Activated CD4-positive, alpha-beta memory T cell treated with anti-CD3 and anti-CD28 coated beads, Interleukin-2, amount 10 ng/mL, durations not matched to agents 7 days and 5 days (primary cell): ENCODE data around the gene UGT1A9. TPM values are rescaled to one million over a fixed set of nuclear protein-coding genes. Genes with fewer than 3 reads are reported as not detected.
"Not testable (repeated sequence)": the region's sequence is repeated elsewhere in the genome, so short reads cannot be mapped to it uniquely, and the experiment has no call there.

Experiments
- CTCF ChIA-PET: fragments of 350-600 bp; sonication (Branson Sonifier 250); formaldehyde crosslinking; loops from one replicate; lab custom pipeline; 2021; ENCODE audit warnings: antibody characterized with exemption, inconsistent platforms; lab: Charles Lee
- POLR2A ChIA-PET: fragments of 350-600 bp; sonication (Branson Sonifier 250); formaldehyde crosslinking; loops from one replicate; lab custom pipeline; 2021; ENCODE audit warnings: antibody characterized with exemption; lab: Charles Lee
- DNase-seq: peaks from one replicate; pipeline ENCODE4 v3.0.0-alpha.2; 2020
- H3K27ac Mint-ChIP-seq: one replicate; pipeline ENCODE4 v1.8.0; 2021; ENCODE audit warnings: mild to moderate bottlenecking, mixed read lengths
- H3K27me3 Mint-ChIP-seq: one replicate; pipeline ENCODE4 v1.8.0; 2021; ENCODE audit warnings: mixed read lengths
- H3K36me3 Mint-ChIP-seq: one replicate; pipeline ENCODE4 v1.8.0; 2021; ENCODE audit warnings: low read depth, mixed read lengths
- H3K4me1 Mint-ChIP-seq: one replicate; pipeline ENCODE4 v1.8.0; 2021; ENCODE audit warnings: mixed read lengths
- H3K4me3 Mint-ChIP-seq: one replicate; pipeline ENCODE4 v1.8.0; 2021; ENCODE audit warnings: mild to moderate bottlenecking, mixed read lengths
- H3K9me3 Mint-ChIP-seq: one replicate; pipeline ENCODE4 v1.8.0; 2021; ENCODE audit warnings: mixed read lengths
- total RNA-seq, 2 experiments: library from RNA; stranded (reverse); gene quantifications; one replicate each; pipeline ENCODE4 v1.2.3, GENCODE V29; 2021

UGT1A9 gene
- total RNA-seq, 2 experiments from 2014 or later = not detected

DNA sequence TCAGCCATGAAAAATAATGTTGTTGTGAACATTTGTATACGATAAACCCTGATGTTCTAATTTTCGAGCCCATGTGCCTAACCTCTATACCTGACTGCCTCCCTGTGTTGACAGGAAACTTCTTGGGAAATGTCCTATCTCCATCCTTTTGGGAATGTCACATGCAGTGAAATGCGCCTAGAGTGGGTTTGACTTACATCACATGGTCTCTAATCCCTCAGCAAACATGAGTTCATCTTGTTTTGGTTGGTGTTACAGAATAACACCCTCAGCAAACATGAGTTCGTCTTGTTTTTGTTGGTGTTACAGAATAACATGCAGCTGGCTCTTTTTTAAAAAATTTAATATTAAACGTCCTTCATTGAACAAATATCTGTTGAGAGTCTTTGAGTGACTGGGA lies 16.6 kb downstream of the UGT1A9 start:
- POLR2A ChIA-PET = no interaction called here

DNA sequence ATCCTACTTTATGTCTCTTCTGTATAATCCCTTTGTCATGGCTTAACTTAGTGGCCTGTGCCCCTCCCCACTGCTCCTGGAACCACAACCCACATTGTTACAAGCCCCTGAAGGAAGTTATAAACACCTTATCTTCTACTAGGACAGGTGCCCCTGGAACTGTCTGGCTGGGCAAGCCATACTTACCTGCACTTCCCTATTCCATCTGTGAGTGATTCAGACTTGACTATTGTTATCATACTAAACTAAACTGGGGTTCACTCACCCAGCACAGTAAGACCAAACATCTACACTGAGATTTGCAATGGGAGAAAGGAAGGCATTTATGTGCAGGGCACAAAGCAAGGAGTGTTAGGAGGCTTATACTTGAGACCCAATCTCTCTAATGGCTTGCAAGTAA lies 17.3 kb downstream of the UGT1A9 start:
- H3K36me3 Mint-ChIP-seq = no peaks in the 10 kb centered on the region
- no peak overlapping the region for H3K4me3 Mint-ChIP-seq
- CTCF ChIA-PET = no interaction called here
- POLR2A ChIA-PET = no interaction called here
- H3K27me3 Mint-ChIP-seq = peaks cover 19% of the 10 kb centered on the region
- H3K27ac Mint-ChIP-seq = no peak overlapping the region
- DNase-seq = no peak
- no peaks in the 10 kb centered on the region for H3K4me1 Mint-ChIP-seq
- no peaks in the 10 kb centered on the region for H3K9me3 Mint-ChIP-seq

More for the DNA sequence above, 16.6 kb downstream of the UGT1A9 start:
- H3K4me1 Mint-ChIP-seq = no peaks in the 10 kb centered on the region
- no peak for DNase-seq
- no peak overlapping the region for H3K4me3 Mint-ChIP-seq
- no peak overlapping the region for H3K27ac Mint-ChIP-seq
- no peaks in the 10 kb centered on the region for H3K36me3 Mint-ChIP-seq
- CTCF ChIA-PET = no interaction called here
- peaks cover 15% of the 10 kb centered on the region for H3K27me3 Mint-ChIP-seq
- no peaks in the 10 kb centered on the region for H3K9me3 Mint-ChIP-seq

GRCh38 chr2:233689501-233689900 lies 17.8 kb downstream of the UGT1A9 start:
- H3K4me3 Mint-ChIP-seq = no peak overlapping the region
- POLR2A ChIA-PET = no interaction called here

GRCh38 chr2:233690444-233690843 lies 18.7 kb downstream of the UGT1A9 start:
- no peaks in the 10 kb centered on the region for H3K4me1 Mint-ChIP-seq
- H3K27me3 Mint-ChIP-seq = peaks cover 16% of the 10 kb centered on the region
- ChIA-PET POLR2A (no interaction called here), CTCF (no interaction called here)
- H3K27ac Mint-ChIP-seq = no peak overlapping the region
- H3K9me3 Mint-ChIP-seq = no peaks in the 10 kb centered on the region
- H3K4me3 Mint-ChIP-seq = no peak overlapping the region
- no peak for DNase-seq
- no peaks in the 10 kb centered on the region for H3K36me3 Mint-ChIP-seq

More at GRCh38 chr2:233689501-233689900, 17.8 kb downstream of the UGT1A9 start:
- no peak overlapping the region for H3K27ac Mint-ChIP-seq
- no peaks in the 10 kb centered on the region for H3K36me3 Mint-ChIP-seq
- DNase-seq = no peak
- H3K9me3 Mint-ChIP-seq = no peaks in the 10 kb centered on the region
- H3K4me1 Mint-ChIP-seq = no peaks in the 10 kb centered on the region
- CTCF ChIA-PET = no interaction called here
- peaks cover 19% of the 10 kb centered on the region for H3K27me3 Mint-ChIP-seq

- no peak overlapping the region for H3K4me3 Mint-ChIP-seq
- ChIA-PET CTCF (no interaction called here), POLR2A (no interaction called here)
- H3K4me1 Mint-ChIP-seq = no peaks in the 10 kb centered on the region
- H3K36me3 Mint-ChIP-seq = no peaks in the 10 kb centered on the region
- no peak for DNase-seq
- no peaks in the 10 kb centered on the region for H3K9me3 Mint-ChIP-seq
- H3K27me3 Mint-ChIP-seq = peaks cover 17% of the 10 kb centered on the region
- H3K27ac Mint-ChIP-seq = no peak overlapping the region
Measured at GRCh38 chr2:233691443-233692433, 20.0 kb downstream of the UGT1A9 start.

- ChIA-PET POLR2A (no interaction called here), CTCF (no interaction called here)
- H3K4me1 Mint-ChIP-seq = no peaks in the 10 kb centered on the region
Measured at GRCh38 chr2:233692648-233693047, 20.9 kb downstream of the UGT1A9 start, which contains the start of gene UGT1A6. UGT1A6 (plus strand) TSS chr2:233692890; CDS start chr2:233693005, 115 bp downstream.

DNA sequence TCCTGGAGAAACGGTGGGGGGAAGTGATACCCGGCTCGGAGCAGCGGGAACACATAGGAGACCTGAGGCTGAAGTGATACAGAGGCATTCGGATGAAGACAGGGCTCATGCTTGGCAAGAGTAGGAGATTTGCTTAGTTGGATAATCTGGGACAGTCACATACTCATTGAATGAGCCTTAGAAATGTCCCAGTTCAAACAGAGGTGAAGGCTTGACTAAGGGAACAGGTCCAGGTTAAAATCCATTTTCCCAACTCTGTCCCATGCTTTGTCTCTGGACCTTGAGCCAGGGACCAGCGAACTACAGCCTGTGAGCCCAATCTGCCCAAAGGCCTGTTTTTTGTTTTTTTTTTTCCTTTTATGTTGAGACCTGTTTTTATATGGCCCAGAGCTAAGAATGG lies 22.3 kb downstream of the UGT1A9 start:
- Mint-ChIP-seq H3K4me3 (no peak overlapping the region), H3K27me3 (peaks cover 18% of the 10 kb centered on the region), H3K4me1 (no peaks in the 10 kb centered on the region), H3K36me3 (no peaks in the 10 kb centered on the region), H3K27ac (no peak overlapping the region), H3K9me3 (no peaks in the 10 kb centered on the region)
- ChIA-PET POLR2A (no interaction called here), CTCF (no interaction called here)
- DNase-seq = no peak

More at GRCh38 chr2:233692648-233693047, 20.9 kb downstream of the UGT1A9 start, which contains the start of gene UGT1A6:
- Mint-ChIP-seq H3K27ac (no peak within 1 kb of the TSS), H3K36me3 (no peaks in the 10 kb centered on the region), H3K9me3 (no peaks in the 10 kb centered on the region), H3K27me3 (peaks cover 24% of the 10 kb centered on the region), H3K4me3 (no peak within 1 kb of the TSS)
- no peak for DNase-seq

DNA sequence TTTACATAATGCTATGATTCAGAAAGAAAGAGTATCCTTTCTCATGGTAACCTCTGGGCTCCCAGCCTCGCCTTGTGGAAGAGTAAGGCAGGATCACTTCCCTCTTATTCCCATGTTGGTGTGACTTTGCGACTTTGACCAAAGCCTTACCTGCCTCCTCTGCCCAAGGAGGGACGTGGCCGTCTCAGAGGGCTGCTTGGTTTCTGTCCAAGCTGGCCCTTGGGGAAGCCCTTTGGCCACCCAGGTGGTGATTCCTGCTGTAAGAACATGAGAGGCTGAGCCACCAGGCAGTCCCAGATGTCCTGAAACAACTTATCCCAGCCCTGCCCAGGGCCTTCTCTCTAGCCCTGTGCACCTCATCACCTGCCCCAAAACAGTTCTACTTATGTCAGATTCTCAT lies 27.0 kb downstream of the UGT1A9 start:
- Mint-ChIP-seq H3K27ac (no peak overlapping the region), H3K4me3 (no peak overlapping the region), H3K27me3 (peaks cover 24% of the 10 kb centered on the region), H3K9me3 (no peaks in the 10 kb centered on the region), H3K36me3 (no peaks in the 10 kb centered on the region), H3K4me1 (no peaks in the 10 kb centered on the region)
- no peak for DNase-seq
- CTCF ChIA-PET = no interaction called here
- POLR2A ChIA-PET = no interaction called here

- no peak for DNase-seq
- no peaks in the 10 kb centered on the region for H3K9me3 Mint-ChIP-seq
- H3K4me1 Mint-ChIP-seq = no peaks in the 10 kb centered on the region
- no peak overlapping the region for H3K27ac Mint-ChIP-seq
- peaks cover 24% of the 10 kb centered on the region for H3K27me3 Mint-ChIP-seq
- CTCF ChIA-PET = no interaction called here
- no peak overlapping the region for H3K4me3 Mint-ChIP-seq
- POLR2A ChIA-PET = no interaction called here
- no peaks in the 10 kb centered on the region for H3K36me3 Mint-ChIP-seq
Measured at GRCh38 chr2:233699424-233700027, 27.8 kb downstream of the UGT1A9 start.

- Mint-ChIP-seq H3K4me1 (no peaks in the 10 kb centered on the region), H3K36me3 (no peaks in the 10 kb centered on the region), H3K27me3 (peaks cover 25% of the 10 kb centered on the region), H3K27ac (no peak overlapping the region), H3K9me3 (no peaks in the 10 kb centered on the region), H3K4me3 (no peak overlapping the region)
- CTCF ChIA-PET = no interaction called here
- no peak for DNase-seq
- POLR2A ChIA-PET = no interaction called here
Measured at GRCh38 chr2:233700028-233700635, 28.4 kb downstream of the UGT1A9 start.

GRCh38 chr2:233700842-233701241 lies 29.1 kb downstream of the UGT1A9 start:
- H3K27me3 Mint-ChIP-seq = peaks cover 28% of the 10 kb centered on the region
- H3K4me3 Mint-ChIP-seq, H3K4me1 Mint-ChIP-seq, DNase-seq, H3K9me3 Mint-ChIP-seq, H3K27ac Mint-ChIP-seq, CTCF ChIA-PET, H3K36me3 Mint-ChIP-seq, POLR2A ChIA-PET: not testable (repeated sequence)

GRCh38 chr2:233702238-233702637 lies 30.5 kb downstream of the UGT1A9 start:
- POLR2A ChIA-PET = no interaction called here
- no peak for DNase-seq

GRCh38 chr2:233705911-233706506 lies 34.3 kb downstream of the UGT1A9 start:
- Mint-ChIP-seq H3K4me3 (no peak overlapping the region), H3K9me3 (no peaks in the 10 kb centered on the region), H3K27ac (no peak overlapping the region), H3K36me3 (no peaks in the 10 kb centered on the region), H3K27me3 (peaks cover 29% of the 10 kb centered on the region), H3K4me1 (no peaks in the 10 kb centered on the region)
- ChIA-PET CTCF (no interaction called here), POLR2A (no interaction called here)
- no peak for DNase-seq

More at GRCh38 chr2:233702238-233702637, 30.5 kb downstream of the UGT1A9 start:
- no peaks in the 10 kb centered on the region for H3K36me3 Mint-ChIP-seq
- H3K4me3 Mint-ChIP-seq = no peak overlapping the region
- no peaks in the 10 kb centered on the region for H3K9me3 Mint-ChIP-seq
- no peak overlapping the region for H3K27ac Mint-ChIP-seq
- H3K4me1 Mint-ChIP-seq = no peaks in the 10 kb centered on the region
- peaks cover 22% of the 10 kb centered on the region for H3K27me3 Mint-ChIP-seq
- CTCF ChIA-PET = no interaction called here
